GM15510 (cell line): ENCODE measurements around the gene CDKL4.

Experiments
- POLR2A ChIP-seq: IDR thresholded peaks from 3 replicates; pipeline ENCODE4 v1.6.1; 2011; ENCODE audit warnings: borderline replicate concordance; ENCODE audit not compliant: insufficient read length; ENCODE audit errors: extremely low read depth

The CDKL4 gene

GRCh38 chr2:39160982-39161381 lies 82.8 kb downstream of the CDKL4 start:
- TF ChIP-seq POLR2A = no peak

- no peak for TF ChIP-seq POLR2A
Measured at GRCh38 chr2:39159283-39159682, 84.5 kb downstream of the CDKL4 start.

GRCh38 chr2:39158351-39158750 lies 85.4 kb downstream of the CDKL4 start:
- no peak for TF ChIP-seq POLR2A

GRCh38 chr2:39156846-39157245 lies 86.9 kb downstream of the CDKL4 start:
- TF ChIP-seq POLR2A = no peak

GRCh38 chr2:39156107-39156506 lies 87.7 kb downstream of the CDKL4 start:
- TF ChIP-seq POLR2A = no peak

- no peak for TF ChIP-seq POLR2A
Measured at GRCh38 chr2:39154944-39155343, 88.8 kb downstream of the CDKL4 start.

GRCh38 chr2:39153312-39153711 lies 90.5 kb downstream of the CDKL4 start:
- no peak for TF ChIP-seq POLR2A

GRCh38 chr2:39152504-39152903 lies 91.3 kb downstream of the CDKL4 start:
- no peak for TF ChIP-seq POLR2A

GRCh38 chr2:39150890-39151497 lies 92.8 kb downstream of the CDKL4 start:
- TF ChIP-seq POLR2A = no peak

GRCh38 chr2:39150102-39150562 lies 93.6 kb downstream of the CDKL4 start:
- no peak for TF ChIP-seq POLR2A

- TF ChIP-seq POLR2A = no peak
Measured at GRCh38 chr2:39146630-39147029, 97.1 kb downstream of the CDKL4 start.

GRCh38 chr2:39145906-39146421 lies 97.8 kb downstream of the CDKL4 start:
- no peak for TF ChIP-seq POLR2A

GRCh38 chr2:39144416-39144815 lies 99.4 kb downstream of the CDKL4 start:
- no peak for TF ChIP-seq POLR2A

GRCh38 chr2:39142904-39143605 lies 100.7 kb downstream of the CDKL4 start:
- no peak for TF ChIP-seq POLR2A

GRCh38 chr2:39141334-39142271 lies 102.2 kb downstream of the CDKL4 start:
- TF ChIP-seq POLR2A = no peak
